ENCODE results near the gene MTRFR. TPM values are rescaled to one million over a fixed set of nuclear protein-coding genes. Genes with fewer than 3 reads are reported as not detected.
A peak's percentile ranks its signal among the peaks of the same experiment; 100 is the strongest.
"Not testable (repeated sequence)": the region's sequence is repeated elsewhere in the genome, so short reads cannot be mapped to it uniquely, and the experiment has no call there.

Gene MTRFR
- polyA plus RNA-seq, 1 donor (not counting 4 experiments of a cell fraction or from before 2014, with no cell fraction given): 8.5 TPM

- Histone ChIP-seq H3K9ac (ENCODE audit: control insufficient read depth, extremely low read depth, insufficient read depth, low read length) (peak overlapping the region; percentile 77), H3K9me1 (ENCODE audit: control insufficient read depth, extremely low read depth, insufficient read depth, low read length) (no peaks in the 10 kb centered on the region), H4K20me1 (ENCODE audit: control insufficient read depth, extremely low read depth, insufficient read depth, low read length) (no peaks in the 10 kb centered on the region), H2AFZ (ENCODE audit: control insufficient read depth, low read length) (peak overlapping the region; percentile 7), H3K4me3 (ENCODE audit: control insufficient read depth in 2 of 3, extremely low read depth in 1 of 3, insufficient read depth in 2 of 3, low read depth in 1 of 3, low read length in 3 of 3) (peak overlapping the region in 2 of 3 experiments; percentile 14 to 19), H3K27ac (ENCODE audit: control insufficient read depth, insufficient read depth, low read length) (peak overlapping the region; percentile 96), H3K79me2 (ENCODE audit: control insufficient read depth, insufficient read depth, low read length) (peaks cover 49% of the 10 kb centered on the region), H3K4me2 (ENCODE audit: control insufficient read depth, extremely low read depth, insufficient read depth, low read depth, low read length) (peak overlapping the region; percentile 85), H3K36me3 (ENCODE audit: control insufficient read depth in 2 of 2, extremely low read depth in 1 of 2, insufficient read depth in 2 of 2, low read length in 2 of 2) (peaks cover 12 to 14% of the 10 kb centered on the region in 2 experiments), H3K9me3 (ENCODE audit: control insufficient read depth, low read depth, low read length) (no peaks in the 10 kb centered on the region), H3K4me1 (ENCODE audit: control insufficient read depth, extremely low read depth, insufficient read depth, low read length) (peaks cover 30% of the 10 kb centered on the region), H3K27me3 (ENCODE audit: control insufficient read depth, extremely low read depth, insufficient read depth, low read length) (no peaks in the 10 kb centered on the region)
- TF ChIP-seq EZH2 (IDR thresholded peaks at IDR 0.05; ENCODE audit: low read length) (no peak), CTCF (optimal IDR thresholded peaks at IDR 0.05 in 1 of 3, IDR thresholded peaks at IDR 0.05 in 1 of 3, conservative IDR thresholded peaks at IDR 0.05 in 1 of 3; ENCODE audit: extremely low read depth in 1 of 3, insufficient read depth in 2 of 3, low read length in 3 of 3) (no peak)
- FAIRE-seq (peak; percentile 75), DNase-seq (ENCODE audit: low read depth, low spot score) (peak; percentile 94)
- dilution Hi-C loops (cut with MboI; ENCODE audit: extremely low pct_ligation_motif_present, low sequenced_read_pairs): no loop called here
Observed at GRCh38 chr12:123250471-123251383, 17.5 kb downstream of the MTRFR start.

- peaks cover 42% of the 10 kb centered on the region for H3K79me2 ChIP-seq (ENCODE audit: control insufficient read depth, insufficient read depth, low read length)
- no peaks in the 10 kb centered on the region for H3K9me1 ChIP-seq (ENCODE audit: control insufficient read depth, extremely low read depth, insufficient read depth, low read length)
- peaks cover 30% of the 10 kb centered on the region for H3K4me1 ChIP-seq (ENCODE audit: control insufficient read depth, extremely low read depth, insufficient read depth, low read length)
- H3K36me3 ChIP-seq (ENCODE audit: control insufficient read depth in 2 of 2, extremely low read depth in 1 of 2, insufficient read depth in 2 of 2, low read length in 2 of 2): peaks cover 12 to 18% of the 10 kb centered on the region in 2 experiments
- peak overlapping the region; percentile 96 for H3K27ac ChIP-seq (ENCODE audit: control insufficient read depth, insufficient read depth, low read length)
- no peak for TF ChIP-seq CTCF (optimal IDR thresholded peaks at IDR 0.05 in 1 of 3, IDR thresholded peaks at IDR 0.05 in 1 of 3, conservative IDR thresholded peaks at IDR 0.05 in 1 of 3; ENCODE audit: extremely low read depth in 1 of 3, insufficient read depth in 2 of 3, low read length in 3 of 3)
- no peak for TF ChIP-seq EZH2 (IDR thresholded peaks at IDR 0.05; ENCODE audit: low read length)
- no peaks in the 10 kb centered on the region for H4K20me1 ChIP-seq (ENCODE audit: control insufficient read depth, extremely low read depth, insufficient read depth, low read length)
- no peak for FAIRE-seq
- H3K9me3 ChIP-seq (ENCODE audit: control insufficient read depth, low read depth, low read length): no peaks in the 10 kb centered on the region
- H3K27me3 ChIP-seq (ENCODE audit: control insufficient read depth, extremely low read depth, insufficient read depth, low read length): no peaks in the 10 kb centered on the region
- peak overlapping the region; percentile 77 for H3K9ac ChIP-seq (ENCODE audit: control insufficient read depth, extremely low read depth, insufficient read depth, low read length)
- H3K4me2 ChIP-seq (ENCODE audit: control insufficient read depth, extremely low read depth, insufficient read depth, low read depth, low read length): peak overlapping the region; percentile 85
- H3K4me3 ChIP-seq (ENCODE audit: control insufficient read depth in 2 of 3, extremely low read depth in 1 of 3, insufficient read depth in 2 of 3, low read depth in 1 of 3, low read length in 3 of 3): peak overlapping the region in 2 of 3 experiments; percentile 14 to 19
- peak overlapping the region; percentile 7 for H2AFZ ChIP-seq (ENCODE audit: control insufficient read depth, low read length)
- dilution Hi-C loops (cut with MboI; ENCODE audit: extremely low pct_ligation_motif_present, low sequenced_read_pairs): no loop called here
- no peak for DNase-seq (ENCODE audit: low read depth, low spot score)
Observed at GRCh38 chr12:123251403-123252076, 18.3 kb downstream of the MTRFR start.

GRCh38 chr12:123252365-123252764 is 19.1 kb downstream of the MTRFR start:
- H3K27me3 ChIP-seq (ENCODE audit: control insufficient read depth, extremely low read depth, insufficient read depth, low read length); H3K4me2 ChIP-seq (ENCODE audit: control insufficient read depth, extremely low read depth, insufficient read depth, low read depth, low read length); H3K4me3 ChIP-seq (ENCODE audit: control insufficient read depth in 2 of 3, extremely low read depth in 1 of 3, insufficient read depth in 2 of 3, low read depth in 1 of 3, low read length in 3 of 3); H3K9ac ChIP-seq (ENCODE audit: control insufficient read depth, extremely low read depth, insufficient read depth, low read length); H3K27ac ChIP-seq (ENCODE audit: control insufficient read depth, insufficient read depth, low read length); H3K9me1 ChIP-seq (ENCODE audit: control insufficient read depth, extremely low read depth, insufficient read depth, low read length); dilution Hi-C loops (cut with MboI; ENCODE audit: extremely low pct_ligation_motif_present, low sequenced_read_pairs); H3K9me3 ChIP-seq (ENCODE audit: control insufficient read depth, low read depth, low read length); DNase-seq (ENCODE audit: low read depth, low spot score); H2AFZ ChIP-seq (ENCODE audit: control insufficient read depth, low read length); FAIRE-seq; H4K20me1 ChIP-seq (ENCODE audit: control insufficient read depth, extremely low read depth, insufficient read depth, low read length): not testable (repeated sequence)
- H3K36me3 ChIP-seq (ENCODE audit: control insufficient read depth in 2 of 2, extremely low read depth in 1 of 2, insufficient read depth in 2 of 2, low read length in 2 of 2): peaks cover 15 to 25% of the 10 kb centered on the region in 2 experiments
- peaks cover 30% of the 10 kb centered on the region for H3K4me1 ChIP-seq (ENCODE audit: control insufficient read depth, extremely low read depth, insufficient read depth, low read length)
- peaks cover 36% of the 10 kb centered on the region for H3K79me2 ChIP-seq (ENCODE audit: control insufficient read depth, insufficient read depth, low read length)

All from keratinocyte (primary cell).